Non-pigmented ciliary epithelial cell (primary cell): ENCODE measurements around the gene SLC6A11.
A peak's percentile ranks its signal among the peaks of the same experiment; 100 is the strongest.

Source experiments
- DNase-seq: peaks from one replicate; pipeline ENCODE4 v3.0.0-alpha.2; 2010; ENCODE audit warnings: low read depth

The SLC6A11 gene

DNA sequence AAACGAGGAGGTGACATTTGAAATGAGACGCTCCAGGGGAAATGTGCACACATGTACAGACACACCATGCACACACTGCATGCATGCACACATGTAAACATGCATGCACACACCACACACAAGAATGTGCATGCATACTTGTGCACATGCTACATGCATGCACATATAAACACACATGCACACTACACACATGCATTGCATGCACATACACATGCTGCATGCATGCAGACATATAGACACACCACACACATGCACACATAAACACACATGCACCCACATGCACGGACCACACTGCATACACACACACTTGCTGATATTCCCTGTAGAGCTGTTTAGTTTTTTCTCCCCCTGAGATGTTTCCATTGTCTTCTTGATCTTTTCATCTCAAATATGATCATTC is 138.7 kb downstream of the SLC6A11 start:
- no peak for DNase-seq

GRCh38 chr3:10955711-10956453 is 139.9 kb downstream of the SLC6A11 start:
- no peak for DNase-seq

DNA sequence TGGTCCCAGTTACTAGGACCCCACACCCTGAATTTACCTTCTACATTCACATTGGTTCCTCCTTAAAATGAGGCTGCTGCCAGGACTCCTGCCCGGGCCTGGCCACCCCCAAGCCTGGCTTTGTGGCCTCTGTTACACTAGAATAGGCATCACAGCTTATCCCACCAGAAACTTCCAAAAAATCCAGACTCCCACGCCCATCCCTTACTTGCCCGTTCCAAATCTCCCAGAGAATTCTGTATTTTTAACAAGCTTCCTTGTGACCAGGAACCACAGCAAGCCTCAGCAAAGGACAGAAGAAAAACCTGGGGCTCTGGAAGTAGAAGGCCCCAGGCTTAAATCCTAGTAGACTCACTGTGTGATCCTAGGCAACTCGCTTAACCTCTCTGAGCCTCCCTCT is 140.5 kb downstream of the SLC6A11 start:
- DNase-seq, result no peak

GRCh38 chr3:10956986-10957385 is 141.0 kb downstream of the SLC6A11 start:
- no peak for DNase-seq

DNA sequence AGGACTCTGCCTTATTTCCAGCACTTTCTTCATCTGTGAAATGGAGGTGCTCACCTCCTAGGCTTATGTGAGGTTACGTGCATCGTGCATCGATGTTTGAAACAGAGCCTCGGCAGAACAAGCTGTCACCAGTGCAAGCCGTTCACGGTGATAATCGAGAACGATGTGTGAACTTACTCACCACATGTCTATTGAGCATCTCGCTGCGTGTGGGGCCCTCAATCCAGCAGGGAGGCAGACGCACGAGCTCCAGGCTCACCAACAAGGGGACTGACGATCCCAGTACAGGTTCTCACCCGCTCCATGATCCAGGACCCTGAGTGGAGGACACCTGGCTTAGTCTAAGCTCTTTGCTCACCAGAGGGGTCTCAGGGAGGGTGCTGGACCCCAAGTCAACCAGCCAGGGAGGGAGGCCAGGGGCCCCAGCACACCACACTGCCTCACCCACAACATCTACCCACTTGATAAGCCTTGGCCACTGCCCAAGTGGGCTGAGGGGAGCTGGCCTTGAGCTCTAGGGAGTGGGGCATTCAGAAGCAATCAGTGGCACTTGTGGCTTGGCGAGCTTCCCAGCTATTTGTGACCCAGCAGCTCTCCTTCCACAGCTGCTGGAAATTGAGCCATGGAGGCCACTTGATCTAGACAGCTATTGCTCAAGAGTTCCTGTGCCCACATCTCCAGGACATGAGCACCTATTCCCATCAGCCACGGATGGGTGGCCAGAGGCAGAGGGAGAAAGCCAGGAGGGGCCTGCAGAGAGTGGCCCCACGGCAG is 142.1 kb downstream of the SLC6A11 start:
- no peak for DNase-seq

GRCh38 chr3:10960255-10960654 is 144.2 kb downstream of the SLC6A11 start:
- no peak for DNase-seq

GRCh38 chr3:10961921-10962320 is 145.9 kb downstream of the SLC6A11 start:
- no peak for DNase-seq

GRCh38 chr3:10962481-10963036 is 146.5 kb downstream of the SLC6A11 start:
- DNase-seq, result no peak

DNA sequence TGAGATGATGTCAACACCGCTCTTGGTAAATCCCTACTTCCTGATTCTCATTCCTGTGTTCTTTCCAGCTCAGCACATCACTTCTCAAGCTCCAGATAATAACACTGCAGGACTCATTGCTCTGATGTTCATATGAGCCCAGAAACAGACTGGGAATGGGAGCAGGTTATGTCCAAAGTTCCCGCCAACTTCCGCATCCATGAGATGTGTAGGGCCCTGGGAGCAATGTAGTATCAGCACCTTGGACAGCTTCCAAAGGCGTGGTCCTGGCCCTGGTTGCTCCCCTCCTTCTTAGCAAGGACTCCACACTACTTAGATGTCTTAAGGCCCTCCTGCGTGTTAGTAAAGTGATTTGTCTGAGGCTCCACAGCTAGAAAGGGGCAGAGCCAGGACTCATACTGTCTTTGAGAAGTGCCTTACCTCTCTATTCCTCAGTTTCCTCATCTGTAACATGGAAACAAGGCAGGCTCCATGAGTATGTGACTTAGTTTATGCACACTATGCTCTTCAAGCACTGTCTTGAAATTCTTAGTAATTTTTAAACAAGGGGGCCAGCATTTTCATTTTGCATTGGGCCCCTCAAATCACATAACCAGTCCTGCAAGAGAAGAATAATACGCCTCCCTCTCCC is 148.6 kb downstream of the SLC6A11 start:
- no peak for DNase-seq

- no peak for DNase-seq
Observed at GRCh38 chr3:10968401-10968800, 152.4 kb downstream of the SLC6A11 start.

DNA sequence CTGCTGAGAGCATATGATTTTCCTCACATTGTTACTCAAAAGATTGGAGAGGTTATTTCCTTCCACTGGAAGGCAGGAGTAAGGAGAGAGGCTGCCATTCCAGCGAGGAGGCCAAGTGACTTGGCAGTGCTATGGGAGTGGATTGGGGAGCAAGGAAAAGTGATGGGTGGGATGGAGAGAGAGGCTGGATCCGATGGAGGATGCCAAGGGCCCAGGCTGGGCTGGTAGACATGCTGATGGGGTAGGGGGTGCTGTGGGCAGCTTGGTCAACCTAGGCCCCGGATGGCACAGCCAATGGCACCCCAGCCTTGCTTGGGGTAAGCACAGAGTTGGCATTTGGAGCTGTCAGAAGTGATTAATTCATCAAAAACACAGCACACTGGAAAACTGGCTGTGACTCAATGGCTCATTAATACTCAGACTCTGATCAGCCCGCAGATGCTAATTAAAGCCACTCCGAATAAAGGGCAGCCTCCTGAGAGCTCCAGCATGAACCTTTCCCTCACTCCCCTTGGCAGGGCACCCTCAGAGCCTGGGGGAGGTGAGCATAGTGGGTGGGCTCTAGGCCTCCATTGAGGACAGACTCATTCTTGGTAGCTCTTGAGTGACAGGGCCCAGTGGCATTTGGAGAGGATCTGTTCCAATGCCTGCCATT is 154.4 kb downstream of the SLC6A11 start:
- DNase-seq, result no peak

- DNase-seq, result no peak
Observed at GRCh38 chr3:10972072-10972782, 156.2 kb downstream of the SLC6A11 start.

GRCh38 chr3:10973046-10973595 is 157.1 kb downstream of the SLC6A11 start:
- DNase-seq, result no peak

GRCh38 chr3:10974131-10974530 is 158.1 kb downstream of the SLC6A11 start:
- no peak for DNase-seq

GRCh38 chr3:10974746-10975375 is 158.8 kb downstream of the SLC6A11 start:
- DNase-seq, result no peak

GRCh38 chr3:10975695-10976234 is 159.7 kb downstream of the SLC6A11 start:
- DNase-seq, result no peak

GRCh38 chr3:10976770-10977169 is 160.7 kb downstream of the SLC6A11 start:
- no peak for DNase-seq

DNA sequence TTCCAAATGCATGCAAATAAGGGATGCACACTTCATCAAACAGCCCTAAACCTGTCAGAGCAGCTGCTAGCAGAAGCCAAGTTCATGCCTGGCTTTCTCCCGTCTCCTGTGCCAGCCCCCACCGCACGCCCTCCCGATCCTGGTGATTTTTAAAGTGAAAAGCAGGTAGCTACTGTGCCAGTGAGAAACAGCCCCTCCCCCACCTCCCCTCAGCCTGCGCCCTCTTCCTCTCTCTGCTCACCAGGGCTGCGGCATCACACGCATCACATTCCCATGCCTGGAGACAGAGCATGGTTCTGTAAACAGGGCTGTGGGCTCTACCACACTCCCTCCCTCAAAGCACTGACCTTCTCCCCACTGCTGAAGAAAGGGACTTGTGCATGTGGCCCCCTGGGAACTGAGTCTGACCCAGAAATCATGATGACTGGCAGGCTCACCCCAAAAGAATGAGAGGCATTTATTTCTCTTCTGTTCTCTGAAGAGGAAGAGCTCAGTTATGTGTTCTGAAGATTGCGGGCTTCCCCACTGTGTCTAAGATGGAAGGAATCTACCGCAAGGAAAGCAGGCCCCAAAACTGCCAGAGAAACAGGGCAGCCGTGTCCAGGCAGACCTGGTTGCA is 162.0 kb downstream of the SLC6A11 start:
- DNase-seq, result peak; percentile 6

DNA sequence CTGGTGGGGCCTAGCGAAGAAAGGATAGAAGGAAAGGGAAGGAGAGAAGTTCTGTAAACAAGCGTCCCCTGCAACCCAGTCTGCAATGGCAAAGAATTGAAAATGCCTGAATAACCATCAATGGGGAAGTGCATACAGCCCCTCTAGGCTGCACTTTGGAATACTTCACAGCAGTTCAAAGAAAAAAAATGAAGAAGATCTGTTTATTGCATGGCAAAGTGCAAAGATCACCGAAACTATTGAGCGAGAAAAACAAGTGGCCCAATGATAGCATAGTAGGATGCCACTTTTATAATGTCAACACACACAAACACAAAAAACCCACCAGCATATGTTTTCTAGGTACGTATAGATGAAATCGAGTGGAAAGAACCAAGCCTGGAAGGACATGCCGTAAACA is 162.9 kb downstream of the SLC6A11 start:
- no peak for DNase-seq

DNA sequence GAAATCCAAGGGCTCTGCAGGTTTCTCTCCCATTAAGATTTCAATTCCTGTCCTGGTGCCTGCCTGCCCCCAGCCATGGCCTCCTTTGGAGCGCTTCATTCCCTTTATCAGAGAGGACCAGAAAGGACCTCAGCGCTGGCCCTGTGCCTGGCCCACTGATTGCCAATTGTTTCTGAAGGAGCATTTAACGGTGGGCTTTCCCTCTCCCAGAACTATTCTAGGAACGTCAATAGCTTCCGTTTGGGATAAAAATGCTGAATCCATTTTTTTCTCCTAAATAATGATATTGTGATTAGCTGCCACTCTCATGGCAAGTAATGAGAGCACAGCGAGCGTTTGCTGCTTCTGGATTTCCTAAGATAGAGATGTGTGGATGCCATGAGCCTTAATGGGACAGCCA is 164.3 kb downstream of the SLC6A11 start:
- DNase-seq, result no peak
